Effector CD4-positive, alpha-beta T cell (primary cell): ENCODE data around the gene SYN1.

Experiments used
- DNase-seq: peaks from one replicate; pipeline ENCODE4 v3.0.0-alpha.2; 2020

Gene SYN1

GRCh38 chrX:47571215-47571614 lies 48.4 kb downstream of the SYN1 start:
- no peak for DNase-seq

- no peak for DNase-seq
Measured at GRCh38 chrX:47570794-47571193, 48.9 kb downstream of the SYN1 start.

GRCh38 chrX:47568656-47569295 lies 50.9 kb downstream of the SYN1 start:
- DNase-seq = peak; percentile 17

GRCh38 chrX:47566841-47567240 lies 52.8 kb downstream of the SYN1 start:
- DNase-seq = no peak

- no peak for DNase-seq
Measured at GRCh38 chrX:47564438-47565085, 55.1 kb downstream of the SYN1 start.

- no peak for DNase-seq
Measured at GRCh38 chrX:47563801-47564315, 55.8 kb downstream of the SYN1 start.

GRCh38 chrX:47562615-47563243 lies 56.9 kb downstream of the SYN1 start:
- DNase-seq = no peak

GRCh38 chrX:47561659-47562151 lies 58.0 kb downstream of the SYN1 start:
- DNase-seq = no peak

GRCh38 chrX:47560934-47561658 lies 58.6 kb downstream of the SYN1 start, which contains the start of gene ARAF:
TSS of gene ARAF (plus strand) at chrX:47561205. CDS start at chrX:47562968, 1,763 bp downstream.
- DNase-seq = peak; percentile 94

- DNase-seq = no peak
Measured at GRCh38 chrX:47560179-47560933, 59.3 kb downstream of the SYN1 start.

GRCh38 chrX:47558436-47558835 lies 61.2 kb downstream of the SYN1 start:
- no peak for DNase-seq

- DNase-seq = peak; percentile 75
Measured at GRCh38 chrX:47556045-47556623, 63.5 kb downstream of the SYN1 start.

- no peak for DNase-seq
Measured at GRCh38 chrX:47543496-47543895, 76.2 kb downstream of the SYN1 start.

- DNase-seq = no peak
Measured at GRCh38 chrX:47540754-47541538, 78.7 kb downstream of the SYN1 start.

GRCh38 chrX:47539860-47540259 lies 79.8 kb downstream of the SYN1 start:
- no peak for DNase-seq

GRCh38 chrX:47530049-47530448 lies 89.6 kb downstream of the SYN1 start:
- DNase-seq = no peak

- DNase-seq = no peak
Measured at GRCh38 chrX:47529548-47529947, 90.1 kb downstream of the SYN1 start.

GRCh38 chrX:47523713-47524166 lies 95.9 kb downstream of the SYN1 start:
- no peak for DNase-seq

GRCh38 chrX:47523297-47523696 lies 96.4 kb downstream of the SYN1 start:
- peak; percentile 68 for DNase-seq
